H1 (cell line): ENCODE measurements around the gene TMIGD3. TPM values are rescaled to one million over a fixed set of nuclear protein-coding genes. Genes with fewer than 3 reads are reported as not detected.

Experiments used
- CTCF ChIA-PET: fragments of 300-600 bp; sonication (Branson Sonifier 250); formaldehyde crosslinking; loops from one replicate; lab custom pipeline; 2021; ENCODE audit not compliant: partially characterized antibody; lab: Charles Lee
- POLR2A ChIA-PET: fragments of 300-600 bp; sonication (Branson Sonifier 250); formaldehyde crosslinking; loops from one replicate; lab custom pipeline; 2021; ENCODE audit warnings: inconsistent platforms; ENCODE audit not compliant: partially characterized antibody; lab: Charles Lee
- DNase-seq, 2 experiments: peaks; one replicate each; pipeline versions ENCODE4 v3.0.0 to v3.0.0-alpha.2; 2010 to 2022; ENCODE audit warnings: low spot score in 2 of 2, low read depth in 1 of 2, mixed read lengths in 1 of 2
- FAIRE-seq: peaks from 2 replicates; lab custom pipeline; 2011; peaks lifted over from hg19 to GRCh38; lab: Jason Lieb, UNC
- H2AFZ ChIP-seq: 2 replicates; pipeline ENCODE4 v1.8.1; 2012; ENCODE audit warnings: low read length, inconsistent platforms
- H2AK5ac ChIP-seq: 2 replicates; pipeline ENCODE4 v1.6.1; 2013; ENCODE audit warnings: low read depth, low read length
- H2BK120ac ChIP-seq: replicated peaks from 2 replicates; pipeline ENCODE3; 2013; ENCODE audit warnings: low read depth, low read length, inconsistent platforms
- H2BK12ac ChIP-seq: 2 replicates; pipeline ENCODE4 v1.6.1; 2013; ENCODE audit warnings: low read depth, low read length
- H2BK15ac ChIP-seq: 2 replicates; pipeline ENCODE4 v1.6.1; 2013; ENCODE audit warnings: low read length
- H2BK20ac ChIP-seq: 2 replicates; pipeline ENCODE4 v1.6.1; 2013; ENCODE audit warnings: low read length
- H2BK5ac ChIP-seq: 2 replicates; pipeline ENCODE4 v1.6.1; 2013; ENCODE audit warnings: low read depth, low read length
- H3K14ac ChIP-seq: 2 replicates; pipeline ENCODE4 v1.6.1; 2013; ENCODE audit warnings: inconsistent platforms; ENCODE audit not compliant: insufficient read length
- H3K18ac ChIP-seq: 2 replicates; pipeline ENCODE4 v1.6.1; 2013; ENCODE audit warnings: low read length; ENCODE audit errors: extremely low read depth
- H3K23ac ChIP-seq: 2 replicates; pipeline ENCODE4 v1.6.1; 2013; ENCODE audit warnings: inconsistent platforms; ENCODE audit not compliant: insufficient read length
- H3K23me2 ChIP-seq: 2 replicates; pipeline ENCODE4 v1.6.1; 2013; ENCODE audit warnings: low read depth, low read length
- H3K27ac ChIP-seq: 2 replicates; pipeline ENCODE4 v1.6.1; 2011; ENCODE audit warnings: low read depth, low read length, inconsistent platforms
- H3K27me3 ChIP-seq, 4 experiments: replicated peaks in 1 of 4; 1 replicate in 1 of 4; 2 replicates in 3 of 4; pipeline versions ENCODE4 v1.6.1 to v1.8.1; 2011 to 2013; ENCODE audit warnings: low read length in 3 of 4, mild to moderate bottlenecking in 3 of 4, inconsistent platforms in 2 of 4, mixed read lengths in 2 of 4, moderate library complexity in 1 of 4; ENCODE audit not compliant: control insufficient read depth in 3 of 4, insufficient read depth in 3 of 4; ENCODE audit errors: extremely low read depth in 1 of 4
- H3K36me3 ChIP-seq, 4 experiments: 2 replicates each; pipeline versions ENCODE4 v1.6.1 to v1.8.1; 2011 to 2013; ENCODE audit warnings: mild to moderate bottlenecking in 4 of 4, low read length in 3 of 4, moderate library complexity in 2 of 4, control low read depth in 1 of 4, inconsistent platforms in 1 of 4; ENCODE audit not compliant: insufficient read depth in 4 of 4, control insufficient read depth in 2 of 4
- H3K4ac ChIP-seq: replicated peaks from 2 replicates; pipeline ENCODE3; 2013; ENCODE audit warnings: low read length, low read depth, mixed read lengths, inconsistent platforms; ENCODE audit not compliant: insufficient read length
- H3K4me1 ChIP-seq, 4 experiments: replicated peaks in 1 of 4; 1 replicate in 1 of 4; 2 replicates in 3 of 4; pipeline versions ENCODE4 v1.6.1 to v1.8.1; 2011 to 2013; ENCODE audit warnings: low read length in 3 of 4, inconsistent platforms in 2 of 4, mixed read lengths in 1 of 4; ENCODE audit not compliant: insufficient read depth in 4 of 4, control insufficient read depth in 3 of 4
- H3K4me2 ChIP-seq, 2 experiments: 2 replicates each; pipeline versions ENCODE4 v1.6.1 to v1.8.1; 2011 to 2013; ENCODE audit warnings: low read depth in 2 of 2, low read length in 2 of 2, control low read depth in 1 of 2, inconsistent platforms in 1 of 2, mild to moderate bottlenecking in 1 of 2; ENCODE audit not compliant: insufficient read depth in 1 of 2
- H3K4me3 ChIP-seq, 4 experiments: fragments of 200-600, 300-600 bp in 1 of 4; sonication (generic), shearing (Covaris generic), sonication (Bioruptor Twin) in 1 of 4; 2 replicates each; pipeline versions ENCODE4 v1.5.1 to v1.8.1; 2011 to 2016; ENCODE audit warnings: low read length in 4 of 4, low read depth in 3 of 4, control low read depth in 2 of 4, inconsistent platforms in 2 of 4, mild to moderate bottlenecking in 2 of 4, mixed read lengths in 1 of 4, moderate library complexity in 1 of 4; ENCODE audit not compliant: insufficient read depth in 2 of 4; ENCODE audit errors: extremely low read depth in 1 of 4
- H3K56ac ChIP-seq: replicated peaks from 2 replicates; pipeline ENCODE3; 2013; ENCODE audit warnings: low read depth, mild to moderate bottlenecking, mixed read lengths, low read length, inconsistent platforms; ENCODE audit not compliant: insufficient read length
- H3K79me1 ChIP-seq: 2 replicates; pipeline ENCODE4 v1.6.1; 2013; ENCODE audit warnings: low read depth, low read length, control low read depth
- H3K79me2 ChIP-seq, 2 experiments: 2 replicates each; pipeline versions ENCODE4 v1.6.1 to v1.8.1; 2012 to 2013; ENCODE audit warnings: low read length in 2 of 2, mild to moderate bottlenecking in 2 of 2, inconsistent platforms in 1 of 2; ENCODE audit not compliant: insufficient read depth in 2 of 2, control insufficient read depth in 1 of 2
- H3K9ac ChIP-seq, 4 experiments: replicated peaks in 1 of 4; 1 replicate in 1 of 4; 2 replicates in 3 of 4; pipeline versions ENCODE4 v1.6.1 to v1.8.1; 2011 to 2013; ENCODE audit warnings: low read depth in 3 of 4, low read length in 3 of 4, control low read depth in 2 of 4, mild to moderate bottlenecking in 2 of 4, moderate library complexity in 2 of 4, inconsistent platforms in 1 of 4; ENCODE audit errors: extremely low read depth in 1 of 4
- H3K9me3 ChIP-seq, 2 experiments: 2 replicates each; pipeline versions ENCODE4 v1.6.1 to v1.8.1; 2012 to 2013; ENCODE audit warnings: mild to moderate bottlenecking in 2 of 2, moderate library complexity in 2 of 2, control low read depth in 1 of 2, inconsistent platforms in 1 of 2, low read depth in 1 of 2, low read length in 1 of 2, mixed read lengths in 1 of 2; ENCODE audit not compliant: insufficient read depth in 2 of 2
- H4K20me1 ChIP-seq, 2 experiments: replicated peaks in 1 of 2; 2 replicates each; pipeline versions ENCODE3 to v1.8.1; 2011 to 2013; ENCODE audit warnings: inconsistent platforms in 2 of 2, low read length in 2 of 2, mild to moderate bottlenecking in 1 of 2; ENCODE audit not compliant: insufficient read depth in 2 of 2, control insufficient read depth in 1 of 2
- H4K5ac ChIP-seq: 2 replicates; pipeline ENCODE4 v1.6.1; 2013; ENCODE audit warnings: low read length, low read depth, mixed read lengths, inconsistent platforms; ENCODE audit not compliant: insufficient read length
- H4K8ac ChIP-seq: 2 replicates; pipeline ENCODE4 v1.8.0; 2013; ENCODE audit warnings: mild to moderate bottlenecking, moderate library complexity, low read length, inconsistent platforms; ENCODE audit not compliant: insufficient read depth; ENCODE audit errors: extremely low read depth
- H4K91ac ChIP-seq: replicated peaks from 2 replicates; pipeline ENCODE3; 2013; ENCODE audit warnings: low read length, mixed read lengths, inconsistent platforms; ENCODE audit not compliant: insufficient read length
- CBX8 ChIP-seq: fragments of 300-800, 300-1000 bp; sonication (generic); IDR thresholded peaks from 2 replicates; pipeline ENCODE4 v1.7.1; 2016; ENCODE audit warnings: low read depth, low read length, borderline replicate concordance
- CREB1 ChIP-seq: IDR thresholded peaks from 2 replicates; pipeline ENCODE4 v1.6.1; 2012; ENCODE audit warnings: inconsistent platforms
- KDM4A ChIP-seq: IDR thresholded peaks from one replicate; pipeline ENCODE4 v1.7.1; 2012; ENCODE audit warnings: low read depth, mild to moderate bottlenecking, moderate library complexity, low read length, inconsistent platforms; ENCODE audit not compliant: severe bottlenecking
- RAD21 ChIP-seq, 2 experiments: IDR thresholded peaks in 1 of 2; conservative IDR thresholded peaks in 1 of 2; 2 replicates each; pipeline ENCODE4 v1.6.1; 2011; ENCODE audit warnings: low read depth in 2 of 2, low read length in 2 of 2, improper control_type of control experiment in 1 of 2, inconsistent platforms in 1 of 2, mild to moderate bottlenecking in 1 of 2, moderate library complexity in 1 of 2
- TAF7 ChIP-seq: optimal IDR thresholded peaks from 2 replicates; pipeline ENCODE3; 2011; ENCODE audit warnings: low read depth, mild to moderate bottlenecking, inconsistent platforms, low read length, moderate library complexity, borderline replicate concordance
- ZNF274 ChIP-seq: IDR thresholded peaks from 2 replicates; pipeline ENCODE4 v1.7.0; 2012; ENCODE audit warnings: low read length, borderline replicate concordance; ENCODE audit errors: extremely low read depth
- polyA plus RNA-seq, 7 experiments: library from polyadenylated mRNA; depleted of rRNA in 3 of 7; stranded (reverse) in 5 of 7; unstranded in 2 of 7; fragments of >200 nt in 5 of 7; fragments of 200-250 nt in 2 of 7; gene quantifications; 1 replicate in 5 of 7; 2 replicates in 1 of 7; 4 replicates in 1 of 7; pipeline versions ENCODE4 v1.2.1 to v1.2.3, GENCODE V29; 2011 to 2013; ENCODE audit warnings: missing spikeins in 2 of 7, mixed read lengths in 2 of 7
- total RNA-seq: library from RNA; stranded (reverse); fragmentation: NEBNext Ultra II Directional; extraction: Animal tissue kit (Norgen Biotek cat#: 25700); gene quantifications from 2 replicates; pipeline ENCODE4 v1.2.1, GENCODE V29; 2021

The TMIGD3 gene
- total and polyA plus RNA-seq, 2 of the 8 experiments (the other 6 are each of a cell fraction or from before 2014, with no cell fraction given), result not detected

DNA sequence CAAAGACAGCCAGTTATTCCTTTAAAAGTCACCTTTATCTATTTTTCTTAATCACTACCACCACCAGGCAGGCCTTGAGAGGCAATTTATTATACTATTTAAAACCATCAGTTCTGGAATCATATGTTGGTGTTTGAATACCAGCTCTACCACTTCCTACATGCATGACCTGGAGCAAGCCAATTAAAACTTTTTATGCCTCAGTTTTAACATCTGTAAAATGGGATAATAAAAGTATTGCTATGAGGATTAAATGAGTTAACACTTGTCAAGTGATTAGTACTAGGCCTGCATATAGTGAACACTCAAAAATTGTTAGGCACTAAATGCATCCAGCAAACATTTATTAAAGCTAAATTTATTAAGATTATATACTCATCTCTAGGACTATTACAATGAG is 49.2 kb upstream of the TMIGD3 start:
- H2AFZ ChIP-seq, result no peak overlapping the region
- no peaks in the 10 kb centered on the region for H3K27me3 ChIP-seq
- no peak overlapping the region for H3K27ac ChIP-seq
- no peak overlapping the region for H4K5ac ChIP-seq
- no peak overlapping the region for H2AK5ac ChIP-seq
- H2BK20ac ChIP-seq, result no peak overlapping the region
- no peak overlapping the region for H3K9ac ChIP-seq
- no peak for TF ChIP-seq CREB1
- no peak for TF ChIP-seq TAF7
- no peak for TF ChIP-seq KDM4A
- TF ChIP-seq ZNF274, result no peak
- no peak for TF ChIP-seq RAD21 (IDR thresholded peaks at IDR 0.05 in 1 of 2, conservative IDR thresholded peaks at IDR 0.05 in 1 of 2; ENCODE audit: low read depth in 2 of 2, low read length in 2 of 2)
- TF ChIP-seq CBX8, result no peak
- TF ChIP-seq, all 59 proteins: peak for 0
- Histone ChIP-seq H2BK5ac (no peak overlapping the region), H2BK15ac (no peak overlapping the region), H3K23ac (no peak overlapping the region), H2BK120ac (no peak overlapping the region), H3K79me2 (no peaks in the 10 kb centered on the region), H3K4me2 (no peak overlapping the region), H3K79me1 (no peaks in the 10 kb centered on the region), H3K18ac (no peak overlapping the region), H3K14ac (no peak overlapping the region), H4K20me1 (no peaks in the 10 kb centered on the region), H3K4me3 (no peak overlapping the region), H2BK12ac (no peak overlapping the region), H3K23me2 (no peaks in the 10 kb centered on the region), H3K4me1 (no peaks in the 10 kb centered on the region), H3K9me3 (no peaks in the 10 kb centered on the region), H3K56ac (no peak overlapping the region), H4K91ac (no peak overlapping the region), H3K4ac (no peak overlapping the region), H3K36me3 (no peaks in the 10 kb centered on the region), H4K8ac (no peak overlapping the region)
- no peak for FAIRE-seq
- POLR2A ChIA-PET, result no interaction called here
- no peak for DNase-seq
- CTCF ChIA-PET, result interaction anchor here (1.0 to 2.1 kb wide), 7 partner anchors 10 to 164 kb away, joined by 3 to 5 read pairs (median 4); no protein-coding TSS in a partner anchor
